Measurements from ENCODE around the gene SMARCA1. TPM values are rescaled to one million over a fixed set of nuclear protein-coding genes. Genes with fewer than 3 reads are reported as not detected.
A peak's percentile ranks its signal among the peaks of the same experiment; 100 is the strongest.
"Not testable (repeated sequence)": the region's sequence is repeated elsewhere in the genome, so short reads cannot be mapped to it uniquely, and the experiment has no call there.

The SMARCA1 gene
- total RNA-seq, 3 donors from 2014 or later = 3.1 to 31.6 (median 6.0) TPM

DNA sequence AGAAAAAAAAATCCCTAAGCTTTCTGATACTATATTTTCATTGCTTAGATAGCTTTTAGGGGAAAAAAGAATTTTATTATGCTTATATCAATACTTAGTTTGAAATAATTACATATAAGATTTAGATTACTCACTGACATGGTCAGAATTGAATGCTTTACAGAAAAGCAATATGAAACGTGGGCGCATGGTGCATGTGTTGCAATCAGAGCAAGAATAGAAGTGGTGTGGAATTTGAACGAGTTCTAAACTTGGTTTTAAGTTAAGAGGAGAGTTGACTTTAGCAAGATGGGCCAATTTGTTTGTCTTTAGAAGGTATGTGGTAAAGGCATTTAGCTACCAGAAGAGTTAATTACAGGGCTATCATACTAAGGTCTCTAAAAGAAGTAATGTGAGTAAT is 38.2 kb upstream of the SMARCA1 start:
- intact Hi-C loops (cut with DNase I, micrococcal nuclease) = no loop called here
- TF ChIP-seq, protein P1, sequence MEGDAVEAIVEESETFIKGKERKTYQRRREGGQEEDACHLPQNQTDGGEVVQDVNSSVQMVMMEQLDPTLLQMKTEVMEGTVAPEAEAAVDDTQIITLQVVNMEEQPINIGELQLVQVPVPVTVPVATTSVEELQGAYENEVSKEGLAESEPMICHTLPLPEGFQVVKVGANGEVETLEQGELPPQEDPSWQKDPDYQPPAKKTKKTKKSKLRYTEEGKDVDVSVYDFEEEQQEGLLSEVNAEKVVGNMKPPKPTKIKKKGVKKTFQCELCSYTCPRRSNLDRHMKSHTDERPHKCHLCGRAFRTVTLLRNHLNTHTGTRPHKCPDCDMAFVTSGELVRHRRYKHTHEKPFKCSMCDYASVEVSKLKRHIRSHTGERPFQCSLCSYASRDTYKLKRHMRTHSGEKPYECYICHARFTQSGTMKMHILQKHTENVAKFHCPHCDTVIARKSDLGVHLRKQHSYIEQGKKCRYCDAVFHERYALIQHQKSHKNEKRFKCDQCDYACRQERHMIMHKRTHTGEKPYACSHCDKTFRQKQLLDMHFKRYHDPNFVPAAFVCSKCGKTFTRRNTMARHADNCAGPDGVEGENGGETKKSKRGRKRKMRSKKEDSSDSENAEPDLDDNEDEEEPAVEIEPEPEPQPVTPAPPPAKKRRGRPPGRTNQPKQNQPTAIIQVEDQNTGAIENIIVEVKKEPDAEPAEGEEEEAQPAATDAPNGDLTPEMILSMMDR (IDR thresholded peaks at IDR 0.05) = no peak
- ATAC-seq = no peak
- no peak overlapping the region for H3K4me3 ChIP-seq
- no peak for DNase-seq
- no peaks in the 10 kb centered on the region for H3K9me3 ChIP-seq
- no peaks in the 10 kb centered on the region for H3K4me1 ChIP-seq (ENCODE audit: low read depth)
- no peaks in the 10 kb centered on the region for H3K36me3 ChIP-seq (ENCODE audit: low read depth)

DNA sequence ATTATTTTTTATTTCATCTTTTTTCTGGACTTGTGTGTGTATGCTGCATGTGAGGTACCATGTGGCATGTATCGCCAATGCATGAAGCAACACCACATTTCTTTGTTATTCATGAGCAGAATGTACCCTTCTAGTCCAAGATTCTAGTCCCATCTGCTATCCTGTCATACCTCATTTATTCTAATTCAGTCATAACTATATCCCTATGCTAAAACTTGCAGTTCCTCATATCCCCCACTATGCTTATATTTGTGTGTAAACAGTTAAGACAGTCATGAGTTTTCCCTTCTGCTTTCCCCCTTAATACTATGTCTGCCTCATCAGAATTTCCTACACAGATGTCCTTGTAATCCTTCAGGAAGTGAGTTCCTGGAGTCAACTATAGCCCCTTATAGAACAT is 36.5 kb upstream of the SMARCA1 start:
- ATAC-seq (no peak), DNase-seq (no peak)
- Histone ChIP-seq H3K9me3 (no peaks in the 10 kb centered on the region), H3K4me3 (no peak overlapping the region), H3K4me1 (ENCODE audit: low read depth) (no peaks in the 10 kb centered on the region), H3K36me3 (ENCODE audit: low read depth) (no peaks in the 10 kb centered on the region)
- TF ChIP-seq, protein P1 (IDR thresholded peaks at IDR 0.05) = no peak
- intact Hi-C loops (cut with DNase I, micrococcal nuclease) = no loop called here

DNA sequence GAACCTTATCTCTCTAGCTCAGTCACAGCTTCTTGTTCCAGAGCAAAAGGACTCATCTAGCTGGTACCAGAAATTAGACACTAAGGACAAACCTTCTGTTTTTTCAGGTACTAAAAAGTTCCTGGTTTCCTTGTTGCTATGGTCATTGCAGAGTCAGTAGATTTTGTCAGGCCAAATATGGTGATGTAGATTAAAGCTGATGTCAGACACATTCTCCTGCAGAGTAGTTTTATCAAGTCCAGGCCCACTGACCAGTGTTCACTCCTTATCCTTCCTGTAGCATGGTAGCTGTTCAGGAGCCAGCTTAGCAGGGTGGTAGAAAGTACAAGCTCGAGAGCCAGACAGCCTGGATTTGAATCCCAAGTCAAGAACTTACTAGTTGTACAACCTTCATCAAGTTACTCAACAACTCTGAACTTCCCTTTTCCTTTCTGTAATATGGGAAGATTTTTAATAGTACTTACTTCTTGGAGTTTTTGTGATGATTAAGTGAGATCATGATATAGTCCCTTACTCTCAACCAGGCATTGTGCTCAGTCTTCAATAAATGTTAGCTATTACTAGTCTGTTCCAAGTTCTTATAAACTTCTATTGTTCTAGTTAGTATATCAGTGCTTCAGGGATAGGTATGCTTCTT is 34.7 kb upstream of the SMARCA1 start:
- DNase-seq (no peak), ATAC-seq (no peak)
- no peak overlapping the region for H3K4me3 ChIP-seq
- no peaks in the 10 kb centered on the region for H3K4me1 ChIP-seq (ENCODE audit: low read depth)
- H3K9me3 ChIP-seq = no peaks in the 10 kb centered on the region
- TF ChIP-seq, protein P1 (IDR thresholded peaks at IDR 0.05) = no peak
- intact Hi-C loops (cut with DNase I, micrococcal nuclease) = no loop called here
- no peaks in the 10 kb centered on the region for H3K36me3 ChIP-seq (ENCODE audit: low read depth)

DNA sequence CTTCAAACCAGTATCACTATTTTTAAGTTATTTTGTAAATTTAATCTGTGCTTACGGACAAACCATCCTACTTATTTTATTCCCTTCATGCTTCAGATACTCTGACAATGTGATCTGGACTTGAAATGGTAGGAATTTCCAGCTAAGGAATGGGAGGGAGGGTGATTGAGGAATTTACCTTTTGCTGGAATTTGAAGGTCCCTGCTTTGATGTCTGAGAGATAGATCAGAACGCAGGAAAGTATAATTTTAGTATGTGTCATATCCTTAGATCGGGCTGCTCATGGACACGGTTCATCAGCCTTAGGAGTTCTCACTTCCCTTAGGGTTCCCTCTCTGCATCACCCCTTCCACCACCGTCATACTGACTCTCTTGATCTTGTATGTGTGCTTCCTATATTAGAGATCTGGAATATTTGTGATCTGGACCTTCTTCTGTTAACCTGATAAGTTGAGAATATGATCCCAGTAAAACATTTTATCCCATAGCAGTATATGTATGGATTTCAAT is 33.6 kb upstream of the SMARCA1 start:
- intact Hi-C loops (cut with DNase I, micrococcal nuclease) = no loop called here

GRCh38 chrX:129554816-129555215 is 31.5 kb upstream of the SMARCA1 start:
- H3K4me3 ChIP-seq; DNase-seq; H3K36me3 ChIP-seq (ENCODE audit: low read depth); H3K4me1 ChIP-seq (ENCODE audit: low read depth); intact Hi-C loops (cut with DNase I, micrococcal nuclease); ATAC-seq; H3K9me3 ChIP-seq: not testable (repeated sequence)

More for the DNA sequence above, 33.6 kb upstream of the SMARCA1 start:
- Histone ChIP-seq H3K36me3 (ENCODE audit: low read depth) (no peaks in the 10 kb centered on the region), H3K9me3 (no peaks in the 10 kb centered on the region), H3K4me3 (no peak overlapping the region), H3K4me1 (ENCODE audit: low read depth) (no peaks in the 10 kb centered on the region)
- TF ChIP-seq, protein P1 (IDR thresholded peaks at IDR 0.05) = no peak
- DNase-seq (no peak), ATAC-seq (no peak)

- no peaks in the 10 kb centered on the region for H3K36me3 ChIP-seq (ENCODE audit: low read depth)
- ATAC-seq (peak; percentile 17), DNase-seq (no peak)
- intact Hi-C loops (cut with DNase I, micrococcal nuclease) = no loop called here
- TF ChIP-seq, protein P1 (IDR thresholded peaks at IDR 0.05) = no peak
- no peaks in the 10 kb centered on the region for H3K4me1 ChIP-seq (ENCODE audit: low read depth)
- no peaks in the 10 kb centered on the region for H3K9me3 ChIP-seq
- H3K4me3 ChIP-seq = no peak overlapping the region
These were observed 30.5 kb upstream of the SMARCA1 start for GRCh38 chrX:129553619-129554288.

Measured in mucosa of descending colon (tissue), 3 donors.